HepG2 (cell line): ENCODE data around the gene SPA17. TPM values are rescaled to one million over a fixed set of nuclear protein-coding genes. Genes with fewer than 3 reads are reported as not detected.

Source experiments
- ARID3A ChIP-seq: IDR thresholded peaks from 2 replicates; pipeline ENCODE4 v1.6.1; 2012; ENCODE audit warnings: low read depth, low read length, improper control_type of control experiment
- BCLAF1 ChIP-seq: fragments of 450-650 bp; IDR thresholded peaks from 2 replicates; pipeline ENCODE4 v1.6.1; 2017; ENCODE audit warnings: mild to moderate bottlenecking
- GPN1 ChIP-seq: sonication (generic); formaldehyde crosslinking; IDR thresholded peaks from 2 replicates; pipeline ENCODE4 v1.5.1; 2020; ENCODE audit warnings: missing genetic modification reagents, borderline replicate concordance
- HINFP ChIP-seq: sonication (generic); formaldehyde crosslinking; IDR thresholded peaks from 2 replicates; pipeline ENCODE4 v1.4.0; 2020; ENCODE audit warnings: low read depth, mild to moderate bottlenecking, missing genetic modification reagents
- RARA ChIP-seq: IDR thresholded peaks from 2 replicates; pipeline ENCODE4 v1.6.1; 2016; ENCODE audit warnings: missing genetic modification reagents, missing compliant biosample characterization
- THAP11 ChIP-seq: IDR thresholded peaks from 2 replicates; pipeline ENCODE4 v1.6.1; 2016; ENCODE audit warnings: missing biosample characterization, missing genetic modification reagents
- TIGD3 ChIP-seq: sonication (generic); formaldehyde crosslinking; IDR thresholded peaks from 2 replicates; pipeline ENCODE4 v1.5.1; 2020; ENCODE audit warnings: mild to moderate bottlenecking, missing genetic modification reagents, borderline replicate concordance
- TSC22D2 ChIP-seq: sonication (generic); formaldehyde crosslinking; IDR thresholded peaks from 2 replicates; pipeline ENCODE4 v1.5.1; 2020; ENCODE audit warnings: missing genetic modification reagents, mild to moderate bottlenecking, borderline replicate concordance
- ZBTB38 ChIP-seq: sonication (generic); formaldehyde crosslinking; IDR thresholded peaks from 2 replicates; pipeline ENCODE4 v1.5.1; 2020; ENCODE audit warnings: mild to moderate bottlenecking, missing genetic modification reagents
- ZNF136 ChIP-seq: sonication (generic); formaldehyde crosslinking; IDR thresholded peaks from 2 replicates; pipeline ENCODE4 v1.8.1; 2022; ENCODE audit warnings: low read depth, mild to moderate bottlenecking, moderate library complexity, missing genetic modification reagents
- ZNF138 ChIP-seq: sonication (generic); formaldehyde crosslinking; IDR thresholded peaks from 2 replicates; pipeline ENCODE4 v1.5.0; 2020; ENCODE audit warnings: mild to moderate bottlenecking, low read depth, missing genetic modification reagents
- ZNF225 ChIP-seq: sonication (generic); formaldehyde crosslinking; IDR thresholded peaks from 2 replicates; pipeline ENCODE4 v1.4.0; 2020; ENCODE audit warnings: mild to moderate bottlenecking, missing genetic modification reagents
- ZNF280B ChIP-seq: sonication (generic); formaldehyde crosslinking; IDR thresholded peaks from 2 replicates; pipeline ENCODE4 v1.5.0; 2020; ENCODE audit warnings: missing genetic modification reagents, mild to moderate bottlenecking, borderline replicate concordance
- ZNF350 ChIP-seq: sonication (generic); formaldehyde crosslinking; IDR thresholded peaks from 2 replicates; pipeline ENCODE4 v1.4.0; 2020; ENCODE audit warnings: mild to moderate bottlenecking, low read depth, missing genetic modification reagents, borderline replicate concordance
- ZNF367 ChIP-seq: sonication (generic); formaldehyde crosslinking; IDR thresholded peaks from 2 replicates; pipeline ENCODE4 v1.4.0; 2020; ENCODE audit warnings: missing genetic modification reagents, borderline replicate concordance
- ZNF510 ChIP-seq: sonication (generic); formaldehyde crosslinking; IDR thresholded peaks from 2 replicates; pipeline ENCODE4 v1.4.0; 2020; ENCODE audit warnings: low read depth, mild to moderate bottlenecking, missing genetic modification reagents
- ZNF614 ChIP-seq: IDR thresholded peaks from 2 replicates; pipeline ENCODE4 v1.6.1; 2018; ENCODE audit warnings: missing biosample characterization, missing genetic modification reagents, inconsistent platforms, borderline replicate concordance
- ZNF709 ChIP-seq: sonication (generic); formaldehyde crosslinking; IDR thresholded peaks from 2 replicates; pipeline ENCODE4 v1.5.0; 2020; ENCODE audit warnings: mild to moderate bottlenecking, missing genetic modification reagents
- ZNF788 ChIP-seq: sonication (generic); formaldehyde crosslinking; IDR thresholded peaks from 2 replicates; pipeline ENCODE4 v1.5.0; 2020; ENCODE audit warnings: mild to moderate bottlenecking, missing genetic modification reagents, borderline replicate concordance
- ZSCAN9 ChIP-seq: IDR thresholded peaks from 2 replicates; pipeline ENCODE4 v1.6.1; 2016; ENCODE audit warnings: borderline replicate concordance
- polyA plus RNA-seq, 8 experiments: library from polyadenylated mRNA; depleted of rRNA in 3 of 8; stranded (reverse) in 7 of 8; unstranded in 1 of 8; fragments of >200 nt; fragmentation: Illumina TruSeq in 4 of 8; extraction: Trizol in 4 of 8; gene quantifications; 2 replicates each; pipeline versions ENCODE4 v1.2.1 to v1.2.3, GENCODE V29; 2011 to 2016; ENCODE audit warnings: low read depth in 4 of 8, missing spikeins in 1 of 8, mixed read lengths in 1 of 8; ENCODE audit not compliant: insufficient read depth in 1 of 8
- total RNA-seq, 5 experiments: library from RNA; depleted of rRNA; stranded (reverse); fragments of >200 nt; fragmentation: Illumina TruSeq; extraction: Trizol; gene quantifications; 2 replicates each; pipeline ENCODE4 v1.2.3, GENCODE V29; 2016; ENCODE audit warnings: low read depth in 1 of 5

The SPA17 gene
- total and polyA plus RNA-seq, 2 of the 13 experiments (the other 11 are each of a cell fraction or from before 2014, with no cell fraction given) = 4.4 to 8.4 TPM

GRCh38 chr11:124673333-124674167 lies at the start of gene SPA17, which contains the start of gene SIAE (continued):
- TF ChIP-seq ZNF280B (CRISPR knock-in tag) (no peak), ZNF709 (CRISPR knock-in tag) (no peak), ZNF225 (CRISPR knock-in tag) (no peak), ZBTB38 (CRISPR knock-in tag) (no peak; the same call in 1 of the 2 replicates), ZSCAN9 (CRISPR knock-in tag) (peak; percentile 65; the same call in 1 of the 2 replicates), TIGD3 (CRISPR knock-in tag) (no peak), ZNF350 (peak; percentile 39; the same call in 1 of the 2 replicates), ZNF138 (CRISPR knock-in tag) (no peak), RARA (no peak), ZNF510 (CRISPR knock-in tag) (peak; percentile 68; the same call in 1 of the 2 replicates), ZNF788 (peak; percentile 62; the same call in 1 of the 2 replicates), BCLAF1 (no peak), ZNF136 (CRISPR knock-in tag) (no peak), ARID3A (no peak), ZNF367 (CRISPR knock-in tag) (no peak), TSC22D2 (CRISPR knock-in tag) (no peak), HINFP (CRISPR knock-in tag) (no peak), ZNF614 (CRISPR knock-in tag) (no peak; the same call in 1 of the 2 replicates), THAP11 (peak; percentile 64; the same call in 1 of the 2 replicates), GPN1 (CRISPR knock-in tag) (no peak)
